ENCODE measurements around the gene COPB2. TPM values are rescaled to one million over a fixed set of nuclear protein-coding genes. Genes with fewer than 3 reads are reported as not detected.

Gene COPB2
- total and polyA plus RNA-seq, 2 donors (not counting 3 experiments of a cell fraction or from before 2014, with no cell fraction given), result 72.1 to 146 TPM

DNA sequence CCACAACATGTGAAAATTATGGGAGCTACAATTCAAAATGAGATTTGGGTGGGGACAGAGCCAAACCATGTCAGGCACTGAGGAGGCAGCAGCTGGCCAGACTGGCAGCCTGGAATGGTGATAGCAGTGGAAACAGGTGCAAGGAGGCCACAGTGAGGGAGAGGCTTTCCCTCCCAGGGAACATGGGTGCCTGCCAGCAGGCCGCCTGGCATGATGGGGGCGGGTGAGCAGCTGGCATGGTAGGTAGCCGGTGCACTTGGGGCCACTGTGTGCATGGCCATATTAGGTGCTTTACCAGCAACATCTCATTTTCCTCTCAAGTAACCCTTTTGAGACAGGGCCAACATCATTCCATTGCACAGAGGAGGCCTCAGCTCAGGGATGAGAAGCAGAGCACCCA is 63.9 kb downstream of the COPB2 start:
- Histone ChIP-seq H4K20me1 (replicated peaks; ENCODE audit: control insufficient read depth, extremely low read depth, insufficient read depth, low read length) (no peaks in the 10 kb centered on the region), H3K4me2 (ENCODE audit: insufficient read depth, low read length) (no peak overlapping the region), H3K9me3 (replicated peaks; ENCODE audit: control insufficient read depth, insufficient read depth, low read length) (no peaks in the 10 kb centered on the region), H2AFZ (ENCODE audit: low read depth, low read length) (no peak overlapping the region), H3K36me3 (ENCODE audit: control insufficient read depth in 2 of 2, extremely low read depth in 1 of 2, insufficient read depth in 2 of 2, low read length in 2 of 2) (no peaks in the 10 kb centered on the region), H3K9ac (replicated peaks; ENCODE audit: extremely low read depth, insufficient read depth, low read length) (no peak overlapping the region), H3K79me2 (ENCODE audit: control insufficient read depth, insufficient read depth, low read length) (no peaks in the 10 kb centered on the region), H3K27ac (ENCODE audit: insufficient read depth, low read depth, low read length) (no peak overlapping the region), H3K27me3 (ENCODE audit: control insufficient read depth in 2 of 2, insufficient read depth in 2 of 2, low read length in 2 of 2) (no peaks in the 10 kb centered on the region), H3K9me1 (replicated peaks; ENCODE audit: control insufficient read depth, extremely low read depth, insufficient read depth, low read length) (no peaks in the 10 kb centered on the region), H3K4me1 (ENCODE audit: control insufficient read depth, extremely low read depth, insufficient read depth, low read length) (peaks cover 3% of the 10 kb centered on the region), H3K4me3 (replicated peaks in 1 of 3; ENCODE audit: insufficient read depth in 1 of 3, low read depth in 1 of 3, low read length in 3 of 3) (no peak overlapping the region)
- dilution Hi-C loops (cut with MboI; ENCODE audit: extremely low pct_ligation_motif_present, low sequenced_read_pairs), result no loop called here
- ChIA-PET CTCF (interaction anchor here (1.9 to 2.4 kb wide), 2 partner anchors 214 to 389 kb away, joined by 6 to 19 read pairs; no protein-coding TSS in a partner anchor), POLR2A (no interaction called here)
- TF ChIP-seq POLR2AphosphoS5 (IDR thresholded peaks at IDR 0.05; ENCODE audit: insufficient read depth, low read depth, low read length) (no peak), JUN (IDR thresholded peaks at IDR 0.05; ENCODE audit: borderline replicate concordance, insufficient read depth, insufficient read length, low read depth) (no peak), FOS (IDR thresholded peaks at IDR 0.05; ENCODE audit: borderline replicate concordance, insufficient read depth, low read length) (no peak), MYC (IDR thresholded peaks at IDR 0.05; ENCODE audit: low read depth, low read length) (no peak), GATA2 (IDR thresholded peaks at IDR 0.05; ENCODE audit: insufficient read depth, insufficient read length, low read depth, low read length) (no peak), POLR2A (IDR thresholded peaks at IDR 0.05; ENCODE audit: low read depth, low read length) (no peak), EZH2 (IDR thresholded peaks at IDR 0.05; ENCODE audit: borderline replicate concordance, low read depth, low read length, severe bottlenecking) (no peak)
- TF ChIP-seq, protein P1, sequence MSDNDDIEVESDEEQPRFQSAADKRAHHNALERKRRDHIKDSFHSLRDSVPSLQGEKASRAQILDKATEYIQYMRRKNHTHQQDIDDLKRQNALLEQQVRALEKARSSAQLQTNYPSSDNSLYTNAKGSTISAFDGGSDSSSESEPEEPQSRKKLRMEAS (IDR thresholded peaks at IDR 0.05; ENCODE audit: insufficient read depth, insufficient read length), result no peak
- TF ChIP-seq, protein P2, sequence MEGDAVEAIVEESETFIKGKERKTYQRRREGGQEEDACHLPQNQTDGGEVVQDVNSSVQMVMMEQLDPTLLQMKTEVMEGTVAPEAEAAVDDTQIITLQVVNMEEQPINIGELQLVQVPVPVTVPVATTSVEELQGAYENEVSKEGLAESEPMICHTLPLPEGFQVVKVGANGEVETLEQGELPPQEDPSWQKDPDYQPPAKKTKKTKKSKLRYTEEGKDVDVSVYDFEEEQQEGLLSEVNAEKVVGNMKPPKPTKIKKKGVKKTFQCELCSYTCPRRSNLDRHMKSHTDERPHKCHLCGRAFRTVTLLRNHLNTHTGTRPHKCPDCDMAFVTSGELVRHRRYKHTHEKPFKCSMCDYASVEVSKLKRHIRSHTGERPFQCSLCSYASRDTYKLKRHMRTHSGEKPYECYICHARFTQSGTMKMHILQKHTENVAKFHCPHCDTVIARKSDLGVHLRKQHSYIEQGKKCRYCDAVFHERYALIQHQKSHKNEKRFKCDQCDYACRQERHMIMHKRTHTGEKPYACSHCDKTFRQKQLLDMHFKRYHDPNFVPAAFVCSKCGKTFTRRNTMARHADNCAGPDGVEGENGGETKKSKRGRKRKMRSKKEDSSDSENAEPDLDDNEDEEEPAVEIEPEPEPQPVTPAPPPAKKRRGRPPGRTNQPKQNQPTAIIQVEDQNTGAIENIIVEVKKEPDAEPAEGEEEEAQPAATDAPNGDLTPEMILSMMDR (IDR thresholded peaks at IDR 0.05; ENCODE audit: extremely low read depth in 1 of 2, insufficient read depth in 1 of 2, low read depth in 1 of 2, low read length in 2 of 2), result no peak
- no TSS peak for BruUV-seq (replicated peaks)
- DNase-seq (ENCODE audit: low read depth, low spot score), result no peak
- intact Hi-C loops (cut with micrococcal nuclease), result no loop called here
- FAIRE-seq, result no peak
